Measurements from ENCODE around the gene RRAGA.
"Not testable (repeated sequence)": the region's sequence is repeated elsewhere in the genome, so short reads cannot be mapped to it uniquely, and the experiment has no call there.

Gene RRAGA

DNA sequence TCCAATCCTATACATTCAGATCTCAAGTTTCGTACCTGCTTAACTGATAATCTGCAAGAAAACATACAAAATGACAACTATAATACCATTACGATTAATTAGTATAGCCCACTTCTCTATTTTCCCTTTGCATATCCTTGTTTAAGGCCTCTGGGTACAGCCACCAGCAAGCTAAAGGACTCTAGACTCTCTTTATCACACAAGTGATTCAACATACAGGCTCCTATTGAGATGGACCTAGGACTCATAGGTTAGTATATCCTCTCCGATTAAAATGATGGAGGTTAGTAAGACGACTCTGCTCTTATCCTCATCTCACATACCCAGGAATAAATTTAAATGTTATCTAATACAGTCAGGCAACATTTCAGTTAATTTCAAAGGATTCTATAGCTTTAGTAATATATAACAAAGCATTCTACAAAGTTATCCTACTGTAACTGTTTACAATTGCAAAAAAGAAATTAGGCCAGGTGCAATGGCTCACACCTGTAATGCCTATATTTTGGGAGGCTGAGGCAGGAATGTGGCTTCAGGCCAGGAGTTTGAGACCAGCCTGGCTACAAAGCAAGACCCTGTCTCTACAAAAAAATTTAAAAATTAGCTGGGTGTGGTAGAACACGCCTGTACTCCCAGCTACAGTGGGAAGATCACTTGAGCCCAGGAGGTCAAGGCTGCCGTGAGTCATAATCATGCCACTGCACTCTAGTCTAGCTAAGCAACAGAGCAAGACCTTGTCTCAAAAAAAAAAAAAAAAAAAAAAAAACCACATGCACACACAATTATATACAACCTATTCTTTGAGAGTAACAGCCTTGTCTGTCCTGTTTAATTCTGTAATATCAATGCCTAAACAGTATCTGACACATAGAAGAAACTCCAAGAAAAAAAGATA is 38.1 kb downstream of the RRAGA start:
- no peak for DNase-seq

DNA sequence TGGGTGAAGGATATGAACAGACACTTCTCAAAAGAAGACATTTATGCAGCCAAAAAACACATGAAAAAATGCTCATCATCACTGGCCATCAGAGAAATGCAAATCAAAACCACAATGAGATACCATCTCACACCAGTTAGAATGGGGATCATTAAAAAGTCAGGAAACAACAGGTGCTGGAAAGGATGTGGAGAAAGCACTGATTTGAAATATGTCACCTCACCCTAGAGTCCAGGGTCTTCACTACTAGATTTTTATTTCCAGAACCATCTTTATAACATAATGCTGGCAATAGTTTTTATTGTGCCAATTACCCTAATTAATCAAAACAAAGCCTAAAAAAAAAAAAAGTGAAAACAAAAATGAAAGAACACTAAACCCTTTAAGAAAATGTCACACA is 48.2 kb downstream of the RRAGA start:
- DNase-seq = not testable (repeated sequence)
